Subcutaneous abdominal adipose tissue (tissue), 5 donors: ENCODE measurements around the gene MAPK9.

ENCODE experiments used
- H3K27ac ChIP-seq: one replicate; pipeline ENCODE4 v1.7.0; 2013; ENCODE audit warnings: low read depth, mild to moderate bottlenecking, inconsistent platforms, low read length, moderate library complexity
- H3K27me3 ChIP-seq, 5 donors: one replicate each; pipeline ENCODE4 v1.7.0; 2013; ENCODE audit warnings: low read length in 5 of 5, inconsistent platforms in 1 of 5; ENCODE audit not compliant: control insufficient read depth in 5 of 5, insufficient read depth in 4 of 5
- H3K36me3 ChIP-seq, 5 donors: one replicate each; pipeline ENCODE4 v1.7.0; 2013; ENCODE audit warnings: low read length in 5 of 5; ENCODE audit not compliant: control insufficient read depth in 5 of 5, insufficient read depth in 5 of 5
- H3K4me1 ChIP-seq, 5 donors: one replicate each; pipeline ENCODE4 v1.7.0; 2013; ENCODE audit warnings: low read length in 5 of 5, mild to moderate bottlenecking in 3 of 5, moderate library complexity in 1 of 5; ENCODE audit not compliant: control insufficient read depth in 5 of 5, insufficient read depth in 5 of 5
- H3K4me3 ChIP-seq, 5 donors: one replicate each; pipeline ENCODE4 v1.7.0; 2013; ENCODE audit warnings: low read length in 5 of 5, low read depth in 1 of 5
- H3K9ac ChIP-seq, 5 donors: one replicate each; pipeline ENCODE4 v1.7.0; 2013; ENCODE audit warnings: low read length in 5 of 5, mild to moderate bottlenecking in 4 of 5, moderate library complexity in 3 of 5
- H3K9me3 ChIP-seq, 5 donors: one replicate each; pipeline ENCODE4 v1.7.0; 2013; ENCODE audit warnings: low read length in 5 of 5; ENCODE audit not compliant: control insufficient read depth in 5 of 5
- donor health status: healthy.
- donor health status: healthy.
- donor health status: healthy.
- donor health status: healthy.
- donor health status: healthy.

MAPK9 gene

GRCh38 chr5:180297587-180298282, 5.9 kb upstream of the MAPK9 start:
- Histone ChIP-seq H3K4me3 (no peak overlapping the region), H3K9me3 (no peaks in the 10 kb centered on the region), H3K27ac (no peak overlapping the region), H3K4me1 (peaks cover 2 to 10% (median 8%) of the 10 kb centered on the region in 5 donors), H3K9ac (no peak overlapping the region), H3K27me3 (peaks cover 0 to 2% (median 0%) of the 10 kb centered on the region in 5 donors), H3K36me3 (peaks cover 0 to 13% (median 4%) of the 10 kb centered on the region in 5 donors)

- H3K4me1 ChIP-seq, result peaks cover 2 to 14% (median 9%) of the 10 kb centered on the region in 5 donors
- H3K4me3 ChIP-seq, result no peak overlapping the region
- H3K27me3 ChIP-seq, result peaks cover 0 to 2% (median 0%) of the 10 kb centered on the region in 5 donors
- no peak overlapping the region for H3K27ac ChIP-seq
- no peak overlapping the region for H3K9ac ChIP-seq
- H3K36me3 ChIP-seq, result peaks cover 0 to 8% (median 4%) of the 10 kb centered on the region in 5 donors
- H3K9me3 ChIP-seq, result no peaks in the 10 kb centered on the region
Observed at GRCh38 chr5:180296771-180297170, 4.9 kb upstream of the MAPK9 start.

GRCh38 chr5:180294913-180295555, 3.2 kb upstream of the MAPK9 start:
- Histone ChIP-seq H3K9ac (no peak overlapping the region), H3K9me3 (no peaks in the 10 kb centered on the region), H3K4me3 (no peak overlapping the region), H3K27me3 (no peaks in the 10 kb centered on the region), H3K27ac (no peak overlapping the region), H3K36me3 (no peaks in the 10 kb centered on the region), H3K4me1 (peaks cover 5 to 25% (median 23%) of the 10 kb centered on the region in 5 donors)

GRCh38 chr5:180294411-180294810, 2.5 kb upstream of the MAPK9 start:
- H3K9ac ChIP-seq, result no peak overlapping the region
- no peak overlapping the region for H3K4me3 ChIP-seq
- H3K4me1 ChIP-seq, result peaks cover 5 to 25% (median 24%) of the 10 kb centered on the region in 5 donors
- H3K27me3 ChIP-seq, result no peaks in the 10 kb centered on the region
- H3K36me3 ChIP-seq, result no peaks in the 10 kb centered on the region
- H3K9me3 ChIP-seq, result no peaks in the 10 kb centered on the region
- H3K27ac ChIP-seq, result no peak overlapping the region

- peak overlapping the region in 4 of 5 donors; percentile 79 to 85 (median 82) for H3K9ac ChIP-seq
Observed at GRCh38 chr5:180291234-180291940, 496 bp downstream of the MAPK9 start.

GRCh38 chr5:180290568-180291233, 1.2 kb downstream of the MAPK9 start:
- H3K4me1 ChIP-seq, result peaks cover 8 to 28% (median 25%) of the 10 kb centered on the region in 5 donors
- H3K36me3 ChIP-seq, result peaks cover 0 to 5% (median 0%) of the 10 kb centered on the region in 5 donors
- peak overlapping the region; percentile 7 to 75 (median 38) for H3K9ac ChIP-seq
- H3K27ac ChIP-seq, result no peak overlapping the region
- no peaks in the 10 kb centered on the region for H3K9me3 ChIP-seq
- peak overlapping the region; percentile 27 to 82 (median 75) for H3K4me3 ChIP-seq
- no peaks in the 10 kb centered on the region for H3K27me3 ChIP-seq

More at GRCh38 chr5:180291234-180291940, 496 bp downstream of the MAPK9 start:
- no peak overlapping the region for H3K27ac ChIP-seq
- H3K27me3 ChIP-seq, result no peaks in the 10 kb centered on the region
- H3K9me3 ChIP-seq, result no peaks in the 10 kb centered on the region
- H3K4me3 ChIP-seq, result peak overlapping the region in 4 of 5 donors; percentile 75 to 82 (median 77)
- H3K36me3 ChIP-seq, result peaks cover 0 to 4% (median 0%) of the 10 kb centered on the region in 5 donors
- H3K4me1 ChIP-seq, result peaks cover 8 to 28% (median 25%) of the 10 kb centered on the region in 5 donors

GRCh38 chr5:180289966-180290365, 1.9 kb downstream of the MAPK9 start:
- no peak overlapping the region for H3K27ac ChIP-seq
- peaks cover 0 to 5% (median 0%) of the 10 kb centered on the region in 5 donors for H3K36me3 ChIP-seq
- peak overlapping the region in 1 of 5 donors; percentile 41 for H3K9ac ChIP-seq
- no peaks in the 10 kb centered on the region for H3K9me3 ChIP-seq
- no peaks in the 10 kb centered on the region for H3K27me3 ChIP-seq
- peaks cover 8 to 28% (median 25%) of the 10 kb centered on the region in 5 donors for H3K4me1 ChIP-seq
- no peak overlapping the region for H3K4me3 ChIP-seq

GRCh38 chr5:180289433-180289832, 2.5 kb downstream of the MAPK9 start:
- no peaks in the 10 kb centered on the region for H3K9me3 ChIP-seq
- H3K27ac ChIP-seq, result no peak overlapping the region
- no peak overlapping the region for H3K4me3 ChIP-seq
- peaks cover 8 to 28% (median 25%) of the 10 kb centered on the region in 5 donors for H3K4me1 ChIP-seq
- H3K9ac ChIP-seq, result no peak overlapping the region
- H3K36me3 ChIP-seq, result peaks cover 0 to 5% (median 0%) of the 10 kb centered on the region in 5 donors
- no peaks in the 10 kb centered on the region for H3K27me3 ChIP-seq

GRCh38 chr5:180287868-180288267, 4.0 kb downstream of the MAPK9 start:
- H3K4me1 ChIP-seq, result peaks cover 6 to 22% (median 17%) of the 10 kb centered on the region in 5 donors
- no peak overlapping the region for H3K4me3 ChIP-seq
- H3K36me3 ChIP-seq, result peaks cover 0 to 10% (median 5%) of the 10 kb centered on the region in 5 donors
- H3K27me3 ChIP-seq, result no peaks in the 10 kb centered on the region
- H3K27ac ChIP-seq, result no peak overlapping the region
- no peaks in the 10 kb centered on the region for H3K9me3 ChIP-seq
- no peak overlapping the region for H3K9ac ChIP-seq
